Retina (tissue), 1 donor: ENCODE results near the gene TOMM7.
"Not testable (repeated sequence)": the region's sequence is repeated elsewhere in the genome, so short reads cannot be mapped to it uniquely, and the experiment has no call there.

ENCODE experiments used
- DNase-seq: peaks from one replicate; pipeline ENCODE4 v3.0.0-alpha.2; 2016

TOMM7 gene

DNA sequence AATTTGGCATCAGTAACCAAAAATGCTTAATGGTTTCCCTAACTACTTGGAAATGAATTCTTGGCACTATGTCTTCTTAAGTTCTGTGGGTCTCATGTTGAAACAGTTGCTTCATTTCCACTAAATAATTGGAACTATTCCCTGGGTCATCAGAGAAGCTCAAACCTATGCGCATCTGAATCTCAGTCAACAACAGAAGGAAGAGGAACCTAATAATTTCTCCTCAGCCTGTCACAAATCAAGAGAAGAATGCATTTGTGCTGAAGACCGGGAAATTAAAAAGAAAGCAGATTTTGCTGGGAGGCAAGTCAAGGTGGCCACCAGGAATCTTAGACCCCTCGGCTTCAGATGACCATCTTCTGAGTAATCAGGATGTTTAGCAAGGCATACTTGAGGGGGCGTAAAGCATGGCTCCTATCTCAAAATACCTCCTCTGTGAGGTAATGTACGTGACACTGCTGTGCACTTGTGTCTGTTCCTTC lies 41.4 kb downstream of the TOMM7 start:
- DNase-seq: no peak

DNA sequence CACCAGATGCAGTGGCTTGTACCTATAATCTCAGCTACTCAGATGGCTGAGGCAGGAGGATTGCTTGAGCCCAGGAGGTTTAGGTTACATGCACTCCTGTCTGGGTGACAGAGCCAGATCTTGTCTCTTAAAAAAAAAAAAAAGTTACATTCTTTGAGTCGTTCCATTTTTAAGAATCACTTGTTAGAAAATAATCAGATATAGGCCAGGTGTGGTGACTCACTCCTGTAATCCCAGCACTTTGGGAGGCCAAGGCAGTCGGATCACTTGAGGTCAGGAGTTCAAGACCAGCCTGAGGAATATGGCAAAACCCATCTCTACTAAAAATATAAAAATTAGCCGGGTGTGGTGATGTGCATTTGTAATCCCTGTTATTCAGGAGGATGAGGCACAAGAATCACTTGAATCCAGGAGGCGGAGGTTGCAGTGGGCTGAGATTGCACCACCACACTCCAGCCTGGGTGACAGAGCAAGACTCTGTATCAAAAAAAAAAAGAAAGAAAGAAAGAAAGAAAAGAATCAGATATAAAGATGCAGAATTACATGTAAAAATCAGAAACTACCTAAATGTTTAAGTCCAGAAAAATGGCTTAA lies 42.8 kb downstream of the TOMM7 start:
- DNase-seq: not testable (repeated sequence)

DNA sequence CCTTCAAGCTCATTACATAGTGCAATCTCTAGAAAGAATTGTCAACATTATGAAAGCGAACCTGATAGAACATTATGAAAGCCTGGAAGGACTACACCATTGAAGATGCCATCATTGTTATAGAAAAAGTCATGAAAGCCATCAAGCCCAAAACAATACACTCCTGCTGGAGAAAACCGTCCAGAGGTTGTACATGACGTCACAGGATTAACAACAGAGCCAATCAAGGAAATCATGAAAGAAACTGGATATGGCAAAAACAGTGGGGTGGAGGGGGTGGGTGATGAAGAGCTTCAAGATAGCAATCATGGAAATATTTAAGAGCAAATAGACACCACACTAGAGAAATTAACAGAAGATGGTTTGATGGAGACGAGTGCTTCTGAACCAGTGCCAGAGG lies 45.7 kb downstream of the TOMM7 start:
- no peak for DNase-seq

DNA sequence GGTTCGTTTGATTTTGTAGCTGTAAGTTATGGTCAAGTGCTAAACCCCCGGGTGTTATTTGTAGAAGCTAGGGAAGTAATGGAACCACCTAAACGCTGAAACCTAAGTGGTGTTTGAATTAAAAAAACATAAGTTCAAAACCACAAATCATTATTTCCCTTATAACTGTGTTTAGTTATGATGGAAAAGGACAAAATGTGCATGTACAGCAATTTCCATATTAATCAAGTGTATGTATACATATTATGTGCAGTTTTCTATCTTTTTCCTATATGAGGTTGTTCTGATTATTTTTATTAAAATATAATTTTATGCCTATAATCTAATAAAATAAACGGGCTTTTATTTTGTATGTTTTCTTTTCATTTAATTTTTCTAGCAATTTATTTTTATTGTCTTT lies 49.8 kb downstream of the TOMM7 start:
- DNase-seq: no peak

DNA sequence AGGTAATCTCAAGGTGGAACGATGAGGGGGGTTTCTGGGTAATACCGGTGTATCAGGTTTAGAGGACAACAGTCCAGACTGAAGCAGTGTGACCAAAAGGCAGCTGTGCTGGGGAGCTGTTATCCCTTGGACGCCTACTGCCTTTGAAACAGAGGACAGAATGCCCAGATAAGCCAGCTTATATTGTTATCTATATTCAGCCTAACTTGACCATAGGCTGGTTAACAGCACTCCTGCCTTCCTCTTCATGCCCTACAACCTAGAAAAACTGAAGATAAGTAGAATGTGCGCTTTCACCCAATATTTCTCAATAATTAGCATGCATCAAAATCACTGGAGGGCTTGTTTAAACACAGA lies 50.8 kb downstream of the TOMM7 start:
- DNase-seq: no peak

DNA sequence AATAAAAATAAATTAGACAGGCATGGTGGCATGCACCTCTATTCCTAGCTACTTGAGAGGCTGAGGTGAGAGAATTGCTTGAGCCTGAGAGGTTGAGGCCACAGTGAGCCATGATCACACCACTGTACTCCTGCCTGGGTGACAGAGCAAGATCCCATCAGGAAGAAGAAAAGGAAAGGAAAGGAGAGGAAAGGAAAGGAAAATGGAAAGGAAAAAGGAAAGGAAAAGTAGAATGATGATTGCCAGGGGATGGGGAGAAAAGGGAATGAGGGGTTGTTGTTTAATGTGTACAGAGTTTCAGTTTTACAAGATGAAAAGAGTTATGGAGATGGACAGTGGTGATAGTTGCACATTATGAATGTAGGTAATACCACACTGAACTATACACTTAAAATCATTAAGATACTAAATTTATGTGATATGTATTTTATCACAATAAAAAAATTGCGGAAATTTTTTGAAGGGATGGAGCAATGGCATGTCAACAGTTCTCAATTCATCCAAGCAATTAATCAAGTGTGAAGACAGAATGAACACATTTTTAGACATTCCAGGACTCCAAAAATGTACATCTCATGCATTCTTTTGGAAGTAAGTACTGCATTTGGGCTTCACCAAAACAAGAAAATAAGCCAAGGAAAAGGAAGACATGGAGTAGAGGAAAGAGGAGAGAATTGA lies 51.3 kb downstream of the TOMM7 start:
- no peak for DNase-seq

DNA sequence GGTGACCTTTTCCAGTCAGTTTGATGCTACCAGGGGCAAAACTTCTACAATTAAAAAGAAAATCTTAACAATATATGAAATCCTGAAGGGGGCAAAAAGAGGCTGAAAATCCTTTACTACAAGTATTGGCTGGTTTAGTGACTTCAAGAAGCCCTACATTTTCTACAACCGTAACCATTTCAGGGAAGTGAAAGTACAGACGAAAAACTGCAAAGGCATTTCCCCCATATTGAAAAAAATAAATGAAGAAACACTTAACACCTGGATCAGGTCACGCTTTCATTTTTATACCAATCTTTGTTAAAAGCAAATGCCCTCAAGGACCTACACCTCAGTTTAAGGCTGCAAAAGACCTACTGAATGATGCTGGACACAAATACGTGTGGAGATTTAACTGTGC lies 57.0 kb downstream of the TOMM7 start:
- no peak for DNase-seq
